A673 (cell line): ENCODE measurements around the gene FAM98B. TPM values are rescaled to one million over a fixed set of nuclear protein-coding genes. Genes with fewer than 3 reads are reported as not detected.

ENCODE experiments used
- BruUV-seq: library from RNA; stranded (reverse); fragments of 400-500 nt; replicated peaks from 2 replicates; lab custom pipeline; 2021; lab: Mats Ljungman, UMichigan
- CTCF ChIA-PET: fragments of 300-600 bp; sonication (Branson Sonifier 250); formaldehyde crosslinking; loops from one replicate; lab custom pipeline; 2022; ENCODE audit warnings: antibody characterized with exemption; lab: Charles Lee
- POLR2A ChIA-PET: fragments of 300-600 bp; sonication (Branson Sonifier 250); formaldehyde crosslinking; loops from one replicate; lab custom pipeline; 2022; ENCODE audit warnings: antibody characterized with exemption; ENCODE audit not compliant: low non-redundant PET; lab: Charles Lee
- DNase-seq: peaks from one replicate; pipeline ENCODE4 v3.0.0-alpha.2; 2015; ENCODE audit warnings: low spot score
- H3K27ac ChIP-seq: fragments of 200-600 bp; sonication (generic); 2 replicates; pipeline ENCODE4 v1.5.1; 2016; ENCODE audit warnings: mixed run types, low read depth, mild to moderate bottlenecking, mixed read lengths, antibody characterized with exemption, low read length; ENCODE audit not compliant: poor library complexity, severe bottlenecking
- H3K27me3 ChIP-seq: fragments of 200-600 bp; sonication (generic); replicated peaks from 2 replicates; pipeline ENCODE4 v1.6.1; 2017; ENCODE audit warnings: mixed run types, low read depth, mild to moderate bottlenecking, mixed read lengths, antibody characterized with exemption, low read length; ENCODE audit not compliant: insufficient read depth, poor library complexity
- H3K36me3 ChIP-seq: fragments of 200-600 bp; sonication (generic); 2 replicates; pipeline ENCODE4 v1.6.1; 2016; ENCODE audit warnings: mixed run types, mild to moderate bottlenecking, mixed read lengths, antibody characterized with exemption, low read length; ENCODE audit not compliant: insufficient read depth, poor library complexity, severe bottlenecking
- H3K4me1 ChIP-seq: fragments of 200-600 bp; sonication (generic); 2 replicates; pipeline ENCODE4 v1.6.1; 2017; ENCODE audit warnings: mixed run types, mild to moderate bottlenecking, mixed read lengths, antibody characterized with exemption, low read length; ENCODE audit not compliant: insufficient read depth, poor library complexity, severe bottlenecking
- H3K4me3 ChIP-seq: fragments of 200-600 bp; sonication (generic); 2 replicates; pipeline ENCODE4 v1.5.1; 2016; ENCODE audit warnings: low read depth, mixed run types, mild to moderate bottlenecking, mixed read lengths, low read length; ENCODE audit not compliant: poor library complexity, severe bottlenecking
- H3K9me3 ChIP-seq: fragments of 200-600 bp; sonication (generic); 2 replicates; pipeline ENCODE4 v1.6.1; 2016; ENCODE audit warnings: mixed run types, low read depth, mild to moderate bottlenecking, mixed read lengths, antibody characterized with exemption, low read length; ENCODE audit not compliant: poor library complexity, severe bottlenecking
- EZH2 ChIP-seq: fragments of 200-600 bp; sonication (generic); IDR thresholded peaks from 2 replicates; pipeline ENCODE4 v1.6.1; 2017; ENCODE audit warnings: borderline replicate concordance, low read depth, mild to moderate bottlenecking, mixed read lengths, antibody characterized with exemption, low read length; ENCODE audit not compliant: poor library complexity, severe bottlenecking
- intact Hi-C: fragments of 100-400 bp; cut with micrococcal nuclease; formaldehyde crosslinking; loops from one replicate; pipeline ENCODE4 v1.10.0; 2022; ENCODE audit not compliant: unreplicated experiment
- total RNA-seq: library from RNA; stranded (reverse); gene quantifications from 2 replicates; pipeline ENCODE4 v1.2.3, GENCODE V29; 2021
- TF ChIP-seq, protein P1 (sequence below): fragments of 300-800, 200-600 bp; sonication (generic); conservative IDR thresholded peaks from 2 replicates; pipeline ENCODE4 v1.5.1; 2017; ENCODE audit warnings: low read depth, mild to moderate bottlenecking, antibody characterized with exemption, low read length, moderate library complexity, mixed read lengths

The FAM98B gene
- total RNA-seq, 1 experiment from 2014 or later = 45.0 TPM

- H3K27ac ChIP-seq = no peak overlapping the region
Measured at GRCh38 chr15:38522922-38523321, 69.0 kb downstream of the FAM98B start.

DNA sequence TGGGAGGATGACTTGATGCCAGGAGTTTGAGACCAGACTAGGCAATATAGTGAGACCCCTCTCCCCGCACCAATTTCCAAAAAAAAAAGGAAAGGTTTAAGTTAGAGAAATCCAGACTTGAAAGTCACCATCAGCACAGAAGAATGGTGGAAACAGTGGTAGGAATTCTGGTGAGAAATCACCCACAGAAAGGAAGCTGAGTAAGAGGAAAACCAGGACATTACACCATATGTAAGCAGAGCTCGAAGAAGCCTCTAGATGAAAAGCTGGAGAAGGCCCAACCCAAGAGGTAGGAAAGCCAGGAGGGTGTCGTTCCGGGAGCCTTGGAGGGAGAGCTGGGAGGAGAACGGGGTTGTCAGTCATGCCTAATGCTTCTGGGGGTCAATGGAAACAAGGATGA, 70.2 kb downstream of the FAM98B start:
- no peaks in the 10 kb centered on the region for H3K36me3 ChIP-seq
- H3K4me3 ChIP-seq = no peak overlapping the region
- H3K27me3 ChIP-seq = peaks cover 16% of the 10 kb centered on the region
- H3K4me1 ChIP-seq = no peaks in the 10 kb centered on the region
- H3K9me3 ChIP-seq = no peaks in the 10 kb centered on the region
- intact Hi-C loops = no loop called here
- no TSS peak for BruUV-seq
- TF ChIP-seq EZH2 = no peak
- TF ChIP-seq, protein P1, sequence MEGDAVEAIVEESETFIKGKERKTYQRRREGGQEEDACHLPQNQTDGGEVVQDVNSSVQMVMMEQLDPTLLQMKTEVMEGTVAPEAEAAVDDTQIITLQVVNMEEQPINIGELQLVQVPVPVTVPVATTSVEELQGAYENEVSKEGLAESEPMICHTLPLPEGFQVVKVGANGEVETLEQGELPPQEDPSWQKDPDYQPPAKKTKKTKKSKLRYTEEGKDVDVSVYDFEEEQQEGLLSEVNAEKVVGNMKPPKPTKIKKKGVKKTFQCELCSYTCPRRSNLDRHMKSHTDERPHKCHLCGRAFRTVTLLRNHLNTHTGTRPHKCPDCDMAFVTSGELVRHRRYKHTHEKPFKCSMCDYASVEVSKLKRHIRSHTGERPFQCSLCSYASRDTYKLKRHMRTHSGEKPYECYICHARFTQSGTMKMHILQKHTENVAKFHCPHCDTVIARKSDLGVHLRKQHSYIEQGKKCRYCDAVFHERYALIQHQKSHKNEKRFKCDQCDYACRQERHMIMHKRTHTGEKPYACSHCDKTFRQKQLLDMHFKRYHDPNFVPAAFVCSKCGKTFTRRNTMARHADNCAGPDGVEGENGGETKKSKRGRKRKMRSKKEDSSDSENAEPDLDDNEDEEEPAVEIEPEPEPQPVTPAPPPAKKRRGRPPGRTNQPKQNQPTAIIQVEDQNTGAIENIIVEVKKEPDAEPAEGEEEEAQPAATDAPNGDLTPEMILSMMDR = no peak
- CTCF ChIA-PET = interaction anchor here (0.6 kb wide), 1 partner anchor 10 kb away, joined by 3 read pairs; no protein-coding TSS in a partner anchor
- H3K27ac ChIP-seq = no peak overlapping the region
- no peak for DNase-seq
- POLR2A ChIA-PET = no interaction called here

More at GRCh38 chr15:38522922-38523321, 69.0 kb downstream of the FAM98B start:
- no peak for DNase-seq
- BruUV-seq = no TSS peak
- ChIA-PET POLR2A (no interaction called here), CTCF (no interaction called here)
- H3K4me3 ChIP-seq = no peak overlapping the region
- no peaks in the 10 kb centered on the region for H3K9me3 ChIP-seq
- H3K4me1 ChIP-seq = no peaks in the 10 kb centered on the region
- H3K36me3 ChIP-seq = no peaks in the 10 kb centered on the region
- intact Hi-C loops = no loop called here
- peaks cover 25% of the 10 kb centered on the region for H3K27me3 ChIP-seq
- TF ChIP-seq, protein P1 = no peak
- TF ChIP-seq EZH2 = no peak

DNA sequence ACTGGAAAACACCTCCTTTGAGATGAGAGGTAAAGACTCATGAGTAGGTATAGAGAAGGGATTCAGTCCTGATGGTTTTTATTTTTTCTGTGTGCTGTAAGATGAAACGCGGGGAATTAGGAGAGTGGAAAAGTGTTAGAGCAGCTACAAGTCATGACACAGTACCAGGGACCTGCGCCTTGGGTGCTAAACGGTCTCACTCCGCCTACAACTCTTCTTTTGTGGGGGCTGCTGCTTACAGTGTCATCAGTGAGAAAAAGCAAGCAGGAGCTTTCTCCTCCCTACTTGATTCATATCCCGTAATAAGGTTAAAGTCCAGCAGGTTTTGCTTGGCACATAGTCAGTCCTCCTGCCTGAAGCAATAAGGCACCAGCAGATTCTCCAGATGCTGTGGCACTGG, 71.6 kb downstream of the FAM98B start:
- H3K27ac ChIP-seq = no peak overlapping the region
- DNase-seq = no peak
- H3K27me3 ChIP-seq = peaks cover 3% of the 10 kb centered on the region
- ChIA-PET POLR2A (no interaction called here), CTCF (no interaction called here)
- TF ChIP-seq EZH2 = no peak
- TF ChIP-seq, protein P1 = no peak
- no TSS peak for BruUV-seq
- intact Hi-C loops = no loop called here
- H3K4me3 ChIP-seq = no peak overlapping the region
- no peaks in the 10 kb centered on the region for H3K4me1 ChIP-seq
- H3K9me3 ChIP-seq = no peaks in the 10 kb centered on the region
- H3K36me3 ChIP-seq = no peaks in the 10 kb centered on the region
